WTC11 (cell line): ENCODE results near the gene PHB1.

ENCODE experiments used
- IRF2 ChIP-seq: sonication (generic); formaldehyde crosslinking; IDR thresholded peaks from 2 replicates; pipeline ENCODE4 v1.8.0; 2022; ENCODE audit warnings: low read depth, missing genetic modification reagents, borderline replicate concordance
- NR3C1 ChIP-seq: sonication (generic); formaldehyde crosslinking; conservative IDR thresholded peaks from 2 replicates; pipeline ENCODE4 v1.8.1; 2023; ENCODE audit warnings: low read depth, mild to moderate bottlenecking, missing genetic modification reagents
- TF ChIP-seq, protein P1 (sequence below): fragments of 200-600 bp; IDR thresholded peaks from 2 replicates; pipeline ENCODE4 v1.8.0; 2022; ENCODE audit warnings: antibody characterized with exemption

DNA sequence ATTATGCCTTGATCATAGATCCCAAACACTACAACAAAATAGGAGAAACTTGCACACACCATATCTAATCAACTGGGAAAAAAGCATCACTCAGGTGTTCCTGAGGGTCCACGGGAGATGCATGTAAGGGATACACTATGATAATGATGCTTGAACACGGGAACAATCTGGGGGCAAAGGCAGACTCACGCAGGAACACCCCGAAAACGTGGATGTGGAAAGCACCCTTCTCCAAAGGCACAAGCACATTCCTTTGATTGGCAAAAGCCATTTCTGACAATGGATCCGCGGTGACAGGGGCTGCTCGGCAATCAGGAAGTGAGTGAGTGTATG lies 53.9 kb downstream of the PHB1 start:
- no peak for TF ChIP-seq NR3C1 (CRISPR knock-in tag)
- TF ChIP-seq, protein P1, sequence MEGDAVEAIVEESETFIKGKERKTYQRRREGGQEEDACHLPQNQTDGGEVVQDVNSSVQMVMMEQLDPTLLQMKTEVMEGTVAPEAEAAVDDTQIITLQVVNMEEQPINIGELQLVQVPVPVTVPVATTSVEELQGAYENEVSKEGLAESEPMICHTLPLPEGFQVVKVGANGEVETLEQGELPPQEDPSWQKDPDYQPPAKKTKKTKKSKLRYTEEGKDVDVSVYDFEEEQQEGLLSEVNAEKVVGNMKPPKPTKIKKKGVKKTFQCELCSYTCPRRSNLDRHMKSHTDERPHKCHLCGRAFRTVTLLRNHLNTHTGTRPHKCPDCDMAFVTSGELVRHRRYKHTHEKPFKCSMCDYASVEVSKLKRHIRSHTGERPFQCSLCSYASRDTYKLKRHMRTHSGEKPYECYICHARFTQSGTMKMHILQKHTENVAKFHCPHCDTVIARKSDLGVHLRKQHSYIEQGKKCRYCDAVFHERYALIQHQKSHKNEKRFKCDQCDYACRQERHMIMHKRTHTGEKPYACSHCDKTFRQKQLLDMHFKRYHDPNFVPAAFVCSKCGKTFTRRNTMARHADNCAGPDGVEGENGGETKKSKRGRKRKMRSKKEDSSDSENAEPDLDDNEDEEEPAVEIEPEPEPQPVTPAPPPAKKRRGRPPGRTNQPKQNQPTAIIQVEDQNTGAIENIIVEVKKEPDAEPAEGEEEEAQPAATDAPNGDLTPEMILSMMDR: no peak
- no peak for TF ChIP-seq IRF2 (CRISPR knock-in tag)
